KMS-11 (cell line): ENCODE results near the gene ARL6IP6.
A peak's percentile ranks its signal among the peaks of the same experiment; 100 is the strongest.
"Not testable (repeated sequence)": the region's sequence is repeated elsewhere in the genome, so short reads cannot be mapped to it uniquely, and the experiment has no call there.

Experiments
- H2AFZ ChIP-seq: fragments of 200-600 bp; sonication (generic); 2 replicates; pipeline ENCODE4 v1.6.1; 2016; ENCODE audit warnings: antibody characterized with exemption, mixed run types, low read depth
- H3K27ac ChIP-seq: fragments of 200-600 bp; sonication (generic); 2 replicates; pipeline ENCODE4 v1.6.1; 2016; ENCODE audit warnings: mild to moderate bottlenecking, mixed run types
- H3K27me3 ChIP-seq: fragments of 200-600 bp; sonication (generic); 2 replicates; pipeline ENCODE4 v1.6.1; 2017; ENCODE audit warnings: mild to moderate bottlenecking, low read depth, mixed run types, moderate library complexity; ENCODE audit not compliant: insufficient read depth
- H3K36me3 ChIP-seq: fragments of 200-600 bp; sonication (generic); 2 replicates; pipeline ENCODE4 v1.6.1; 2017; ENCODE audit warnings: mild to moderate bottlenecking, mixed run types; ENCODE audit not compliant: insufficient read depth
- H3K4me1 ChIP-seq: fragments of 200-600 bp; sonication (generic); 2 replicates; pipeline ENCODE4 v1.6.1; 2016; ENCODE audit warnings: mild to moderate bottlenecking, low read depth, mixed run types; ENCODE audit not compliant: poor library complexity, severe bottlenecking
- H3K4me2 ChIP-seq: fragments of 200-600 bp; sonication (generic); 2 replicates; pipeline ENCODE4 v1.7.0; 2016; ENCODE audit warnings: mild to moderate bottlenecking, mixed run types
- H3K4me3 ChIP-seq: fragments of 200-600 bp; sonication (generic); IDR thresholded peaks from 2 replicates; pipeline ENCODE4 v1.6.1; 2017; ENCODE audit warnings: low read depth, low read length, mixed read lengths; ENCODE audit not compliant: insufficient read depth
- H3K79me2 ChIP-seq: fragments of 200-600 bp; sonication (generic); 2 replicates; pipeline ENCODE4 v1.6.1; 2016; ENCODE audit warnings: low read depth, mixed run types; ENCODE audit not compliant: insufficient read depth
- H3K9ac ChIP-seq: fragments of 200-600 bp; sonication (generic); 2 replicates; pipeline ENCODE4 v1.6.1; 2016; ENCODE audit warnings: mild to moderate bottlenecking, mixed run types
- H4K20me1 ChIP-seq: fragments of 200-600 bp; sonication (generic); 2 replicates; pipeline ENCODE4 v1.6.1; 2016; ENCODE audit warnings: mild to moderate bottlenecking, mixed run types; ENCODE audit not compliant: insufficient read depth
- CTCF ChIP-seq: fragments of 200-600 bp; sonication (generic); conservative IDR thresholded peaks from 2 replicates; pipeline ENCODE4 v1.6.1; 2017; ENCODE audit warnings: low read depth, mild to moderate bottlenecking, antibody characterized with exemption, low read length, moderate library complexity, mixed read lengths

Gene ARL6IP6

DNA sequence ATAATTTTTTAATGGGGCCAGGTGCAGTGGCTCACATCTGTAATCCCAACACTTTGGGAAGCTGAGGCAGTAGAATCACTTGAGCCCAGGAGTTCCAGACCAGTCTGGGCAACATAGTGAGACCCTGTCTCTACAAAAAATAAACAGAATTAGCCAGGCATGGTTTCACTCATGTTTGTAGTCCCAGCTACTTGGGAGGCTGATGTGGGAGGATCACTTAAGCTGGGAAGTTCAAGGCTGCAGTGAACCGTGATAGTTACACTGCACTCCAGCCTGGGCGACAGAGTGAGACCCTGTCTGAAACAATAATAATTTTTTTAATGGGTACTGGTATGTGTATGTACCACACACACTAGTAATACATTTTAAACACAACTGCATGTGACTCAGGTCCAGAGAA, 2.4 kb downstream of the ARL6IP6 start:
- TF ChIP-seq CTCF = no peak
- peaks cover 48% of the 10 kb centered on the region for H3K79me2 ChIP-seq
- H3K27ac ChIP-seq = no peak overlapping the region
- no peak overlapping the region for H3K4me3 ChIP-seq
- no peaks in the 10 kb centered on the region for H3K27me3 ChIP-seq
- no peak overlapping the region for H2AFZ ChIP-seq
- H3K9ac ChIP-seq = no peak overlapping the region
- 0 out of 2 replicates have a peak, but pooled peaks cover 1% of the 10 kb centered on the region for H4K20me1 ChIP-seq
- H3K4me1 ChIP-seq = peaks cover 30% of the 10 kb centered on the region
- peak overlapping the region; percentile 93; the same call in 1 of the 2 replicates for H3K4me2 ChIP-seq
- H3K36me3 ChIP-seq = no peaks in the 10 kb centered on the region

- not testable (repeated sequence) for H2AFZ ChIP-seq, H3K9ac ChIP-seq, H3K4me3 ChIP-seq, H3K27me3 ChIP-seq, H4K20me1 ChIP-seq, H3K36me3 ChIP-seq, H3K27ac ChIP-seq, H3K4me2 ChIP-seq
- Histone ChIP-seq H3K79me2 (peaks cover 34% of the 10 kb centered on the region), H3K4me1 (peaks cover 28% of the 10 kb centered on the region)
Measured at GRCh38 chr2:152722639-152723038, 4.2 kb downstream of the ARL6IP6 start.

GRCh38 chr2:152723918-152724317, 5.5 kb downstream of the ARL6IP6 start:
- Histone ChIP-seq H4K20me1 (0 out of 2 replicates have a peak, but pooled peaks cover 2% of the 10 kb centered on the region), H3K27me3 (no peaks in the 10 kb centered on the region), H3K4me1 (peaks cover 28% of the 10 kb centered on the region), H3K9ac (no peak overlapping the region), H3K4me3 (no peak overlapping the region), H3K4me2 (no peak overlapping the region), H3K27ac (no peak overlapping the region), H3K79me2 (peaks cover 34% of the 10 kb centered on the region), H2AFZ (no peak overlapping the region), H3K36me3 (no peaks in the 10 kb centered on the region)
- TF ChIP-seq CTCF = no peak

GRCh38 chr2:152729844-152730243, 11.4 kb downstream of the ARL6IP6 start:
- H3K27me3 ChIP-seq = no peaks in the 10 kb centered on the region
- peak overlapping the region; percentile 81 for H3K4me2 ChIP-seq
- TF ChIP-seq CTCF = no peak
- H4K20me1 ChIP-seq = 0 out of 2 replicates have a peak, but pooled peaks cover 2% of the 10 kb centered on the region
- no peak overlapping the region for H2AFZ ChIP-seq
- no peaks in the 10 kb centered on the region for H3K36me3 ChIP-seq
- H3K4me3 ChIP-seq = no peak overlapping the region
- no peak overlapping the region for H3K9ac ChIP-seq
- peaks cover 37% of the 10 kb centered on the region for H3K4me1 ChIP-seq
- peaks cover 15% of the 10 kb centered on the region; the same call in 1 of the 2 replicates for H3K79me2 ChIP-seq
- H3K27ac ChIP-seq = peak overlapping the region; percentile 44; the same call in 1 of the 2 replicates

DNA sequence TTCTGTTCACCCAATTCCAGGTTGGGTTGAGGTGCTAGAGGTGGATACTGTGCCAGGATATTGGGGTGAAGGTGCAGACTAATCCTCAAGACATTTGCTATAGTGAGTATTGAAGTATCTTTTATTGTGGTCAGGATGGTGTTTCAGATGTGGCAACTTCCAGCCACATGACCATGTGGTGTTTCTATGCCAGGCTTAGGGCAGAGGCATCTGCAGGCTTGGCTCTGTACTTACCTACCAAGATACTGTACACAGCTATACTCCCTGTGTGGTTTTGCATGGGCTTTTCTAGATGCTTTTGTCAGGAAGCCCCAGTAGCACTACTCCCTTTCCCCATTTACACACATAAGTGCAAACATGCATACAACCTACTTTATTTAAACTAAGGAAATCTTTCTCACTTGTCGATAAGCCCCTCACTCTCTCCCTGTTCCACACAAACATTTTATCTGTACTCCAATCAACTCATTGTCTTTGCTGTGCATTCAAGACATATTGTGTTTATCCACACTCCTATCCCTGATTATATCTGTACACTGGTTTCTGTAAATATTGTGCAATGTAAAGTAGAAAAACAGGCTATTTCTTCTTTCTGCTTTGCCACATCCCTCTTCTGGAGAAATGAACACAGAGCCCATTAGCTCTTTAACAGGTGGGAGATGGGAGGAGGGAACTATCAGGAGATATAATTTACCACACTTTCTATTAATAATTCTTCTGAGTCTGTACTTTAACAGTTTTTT, 12.3 kb downstream of the ARL6IP6 start:
- Histone ChIP-seq H4K20me1 (peaks cover 2% of the 10 kb centered on the region; the same call in 1 of the 2 replicates), H3K27me3 (no peaks in the 10 kb centered on the region), H3K36me3 (no peaks in the 10 kb centered on the region), H3K4me3 (no peak overlapping the region), H3K4me1 (peaks cover 37% of the 10 kb centered on the region), H3K4me2 (peak overlapping the region; percentile 81), H3K27ac (peak overlapping the region; percentile 44), H2AFZ (no peak overlapping the region), H3K9ac (no peak overlapping the region), H3K79me2 (peaks cover 15% of the 10 kb centered on the region; the same call in 1 of the 2 replicates)
- TF ChIP-seq CTCF = no peak

GRCh38 chr2:152737509-152737908, 19.1 kb downstream of the ARL6IP6 start:
- not testable (repeated sequence) for H3K9ac ChIP-seq, H4K20me1 ChIP-seq, H3K4me2 ChIP-seq, H3K4me1 ChIP-seq, H3K4me3 ChIP-seq, H3K36me3 ChIP-seq, H2AFZ ChIP-seq, H3K27me3 ChIP-seq, H3K27ac ChIP-seq
- peaks cover 13% of the 10 kb centered on the region; the same call in 1 of the 2 replicates for H3K79me2 ChIP-seq
